H9 (cell line): ENCODE results near the gene RDH14. TPM values are rescaled to one million over a fixed set of nuclear protein-coding genes. Genes with fewer than 3 reads are reported as not detected.

Source experiments
- DNase-seq: peaks from one replicate; pipeline ENCODE4 v3.0.0-alpha.2; 2017
- H2AFZ ChIP-seq: one replicate; pipeline ENCODE4 v1.6.1; 2013; ENCODE audit warnings: mild to moderate bottlenecking, low read length, control low read depth, moderate library complexity
- H2AK5ac ChIP-seq: 2 replicates; pipeline ENCODE4 v1.6.1; 2013; ENCODE audit warnings: low read length, control low read depth, mixed read lengths; ENCODE audit not compliant: insufficient read length
- H2BK120ac ChIP-seq: one replicate; pipeline ENCODE4 v1.6.1; 2013; ENCODE audit warnings: low read depth, mild to moderate bottlenecking, low read length, control low read depth, inconsistent platforms; ENCODE audit not compliant: poor library complexity, severe bottlenecking
- H2BK12ac ChIP-seq: 2 replicates; pipeline ENCODE4 v1.6.1; 2013; ENCODE audit warnings: low read length, control low read depth, mixed read lengths, low read depth; ENCODE audit not compliant: insufficient read length
- H2BK15ac ChIP-seq: 2 replicates; pipeline ENCODE4 v1.6.1; 2013; ENCODE audit warnings: low read depth, low read length, control low read depth
- H2BK20ac ChIP-seq: one replicate; pipeline ENCODE4 v1.6.1; 2013; ENCODE audit warnings: low read depth, mild to moderate bottlenecking, low read length, control low read depth, inconsistent platforms; ENCODE audit not compliant: poor library complexity, severe bottlenecking
- H2BK5ac ChIP-seq: 2 replicates; pipeline ENCODE4 v1.6.1; 2013; ENCODE audit warnings: low read length, control low read depth, mixed read lengths; ENCODE audit not compliant: insufficient read length
- H3K14ac ChIP-seq: 2 replicates; pipeline ENCODE4 v1.6.1; 2013; ENCODE audit warnings: low read length, control low read depth; ENCODE audit not compliant: insufficient read depth
- H3K18ac ChIP-seq: 2 replicates; pipeline ENCODE4 v1.6.1; 2013; ENCODE audit warnings: low read depth, mild to moderate bottlenecking, mixed read lengths, low read length, control low read depth; ENCODE audit not compliant: insufficient read length
- H3K23ac ChIP-seq: 2 replicates; pipeline ENCODE4 v1.6.1; 2013; ENCODE audit warnings: low read length, control low read depth, mixed read lengths, low read depth; ENCODE audit not compliant: insufficient read length
- H3K23me2 ChIP-seq: 2 replicates; pipeline ENCODE4 v1.6.1; 2013; ENCODE audit warnings: low read depth, mild to moderate bottlenecking, mixed read lengths, low read length, control low read depth; ENCODE audit not compliant: insufficient read length, poor library complexity, severe bottlenecking
- H3K27ac ChIP-seq: 2 replicates; pipeline ENCODE4 v1.5.1; 2013; ENCODE audit warnings: low read length, control low read depth, mixed read lengths, low read depth; ENCODE audit not compliant: insufficient read length
- H3K27me3 ChIP-seq: 2 replicates; pipeline ENCODE4 v1.6.1; 2013; ENCODE audit warnings: low read length, control low read depth, inconsistent platforms; ENCODE audit not compliant: insufficient read depth
- H3K4ac ChIP-seq: 2 replicates; pipeline ENCODE4 v1.6.1; 2013; ENCODE audit warnings: low read depth, mild to moderate bottlenecking, control low read depth, inconsistent platforms, low read length, moderate library complexity
- H3K4me1 ChIP-seq: 2 replicates; pipeline ENCODE4 v1.6.1; 2013; ENCODE audit warnings: low read length, control low read depth, inconsistent platforms; ENCODE audit not compliant: insufficient read depth
- H3K4me2 ChIP-seq: 2 replicates; pipeline ENCODE4 v1.6.1; 2013; ENCODE audit warnings: low read length, control low read depth, mixed read lengths; ENCODE audit not compliant: insufficient read length, insufficient read depth
- H3K56ac ChIP-seq: 2 replicates; pipeline ENCODE4 v1.6.1; 2013; ENCODE audit warnings: low read depth, mild to moderate bottlenecking, mixed read lengths, low read length, control low read depth; ENCODE audit not compliant: insufficient read length
- H3K79me1 ChIP-seq: 2 replicates; pipeline ENCODE4 v1.6.1; 2013; ENCODE audit warnings: low read depth, mild to moderate bottlenecking, moderate library complexity, low read length, control low read depth, inconsistent platforms; ENCODE audit not compliant: insufficient read depth, poor library complexity, severe bottlenecking
- H3K79me2 ChIP-seq: 2 replicates; pipeline ENCODE4 v1.6.1; 2013; ENCODE audit warnings: low read length, control low read depth, inconsistent platforms; ENCODE audit not compliant: insufficient read depth
- H3K9ac ChIP-seq: 2 replicates; pipeline ENCODE4 v1.6.1; 2013; ENCODE audit warnings: low read length, control low read depth, mixed read lengths; ENCODE audit not compliant: insufficient read length; ENCODE audit errors: extremely low read depth
- H3K9me3 ChIP-seq: one replicate; pipeline ENCODE4 v1.6.1; 2013; ENCODE audit warnings: low read depth, low read length, inconsistent platforms; ENCODE audit not compliant: control insufficient read depth
- H3T11ph ChIP-seq: one replicate; pipeline ENCODE4 v1.6.1; 2013; ENCODE audit warnings: mild to moderate bottlenecking, low read length, control low read depth, inconsistent platforms
- H4K20me1 ChIP-seq: one replicate; pipeline ENCODE4 v1.6.1; 2013; ENCODE audit not compliant: control insufficient read depth, insufficient read length, insufficient read depth
- H4K5ac ChIP-seq: 2 replicates; pipeline ENCODE4 v1.6.1; 2013; ENCODE audit warnings: low read depth, mild to moderate bottlenecking, mixed read lengths, low read length, control low read depth; ENCODE audit not compliant: insufficient read length
- H4K8ac ChIP-seq: replicated peaks from 2 replicates; pipeline ENCODE4 v1.6.1; 2013; ENCODE audit warnings: low read length, control low read depth, mixed read lengths, low read depth; ENCODE audit not compliant: insufficient read length
- H4K91ac ChIP-seq: 2 replicates; pipeline ENCODE4 v1.6.1; 2013; ENCODE audit warnings: low read depth, mild to moderate bottlenecking, moderate library complexity, mixed read lengths, low read length, control low read depth; ENCODE audit not compliant: insufficient read length
- H3K27ac Mint-ChIP-seq, 3 experiments: 2 replicates in 2 of 3; 3 replicates in 1 of 3; pipeline ENCODE4 v1.8.0; 2020 to 2021; ENCODE audit warnings: mixed read lengths in 3 of 3, mild to moderate bottlenecking in 1 of 3, moderate library complexity in 1 of 3
- H3K27me3 Mint-ChIP-seq: 2 replicates; pipeline ENCODE4 v1.8.0; 2021; ENCODE audit warnings: low read depth, mild to moderate bottlenecking, moderate library complexity, mixed read lengths
- H3K36me3 Mint-ChIP-seq, 3 experiments: 2 replicates in 2 of 3; 3 replicates in 1 of 3; pipeline ENCODE4 v1.8.0; 2020 to 2021; ENCODE audit warnings: low read depth in 3 of 3, mixed read lengths in 3 of 3; ENCODE audit not compliant: insufficient read depth in 1 of 3
- H3K4me1 Mint-ChIP-seq, 2 experiments: 2 replicates each; pipeline ENCODE4 v1.8.0; 2020; ENCODE audit warnings: mixed read lengths in 2 of 2
- H3K4me3 Mint-ChIP-seq, 2 experiments: 2 replicates in 1 of 2; 3 replicates in 1 of 2; pipeline ENCODE4 v1.8.0; 2020 to 2021; ENCODE audit warnings: mild to moderate bottlenecking in 2 of 2, mixed read lengths in 2 of 2, moderate library complexity in 1 of 2
- H3K9me3 Mint-ChIP-seq, 2 experiments: 2 replicates in 1 of 2; 3 replicates in 1 of 2; pipeline ENCODE4 v1.8.0; 2020; ENCODE audit warnings: mild to moderate bottlenecking in 2 of 2, mixed read lengths in 2 of 2, moderate library complexity in 1 of 2
- CTCF ChIP-seq: fragments of 200-600 bp; sonication (generic); conservative IDR thresholded peaks from 3 replicates; pipeline ENCODE4 v1.8.0; 2021; ENCODE audit warnings: antibody characterized with exemption, mild to moderate bottlenecking
- WGBS: extraction: QIAGEN DNeasy Blood & Tissue Kit; methylation state at CpG from one replicate; pipeline ENCODE4 v1.1.7; 2013; ENCODE audit warnings: missing lambda C conversion rate, low lambda C conversion rate, mixed read lengths; ENCODE audit not compliant: insufficient read length; ENCODE audit errors: extremely low coverage; 5-methylcytosine and 5-hydroxymethylcytosine counted together
- total RNA-seq: library from RNA; stranded (reverse); gene quantifications from 2 replicates; pipeline ENCODE4 v1.2.1, GENCODE V29; 2021

RDH14 gene
- total RNA-seq, 1 experiment from 2014 or later, result 25.5 TPM

GRCh38 chr2:18560797-18561085 lies 288 bp upstream of the RDH14 start:
- Histone ChIP-seq H4K20me1 (no peaks in the 10 kb centered on the region), H2BK5ac (no peak overlapping the region), H3K4me2 (peak overlapping the region; percentile 69), H3K9me3 (no peaks in the 10 kb centered on the region), H3K4ac (no peak overlapping the region), H3K23me2 (peaks cover 7% of the 10 kb centered on the region), H3K27me3 (no peaks in the 10 kb centered on the region), H2BK12ac (no peak overlapping the region), H3K56ac (no peak overlapping the region), H3K9ac (peak overlapping the region; percentile 62), H3K79me2 (peaks cover 4% of the 10 kb centered on the region; the same call in 1 of the 2 replicates), H2BK120ac (no peak overlapping the region), H3K14ac (no peak overlapping the region), H2AFZ (no peak overlapping the region), H2BK20ac (no peak overlapping the region), H2BK15ac (no peak overlapping the region), H4K91ac (no peak overlapping the region), H3K23ac (no peak overlapping the region), H3T11ph (no peak overlapping the region), H3K18ac (peak overlapping the region; percentile 43), H2AK5ac (no peak overlapping the region), H3K27ac (no peak overlapping the region), H4K8ac (no peak overlapping the region), H3K4me1 (peaks cover 4% of the 10 kb centered on the region; the same call in 1 of the 2 replicates), H3K79me1 (peaks cover 4% of the 10 kb centered on the region), H4K5ac (no peak overlapping the region)
- DNase-seq, result no peak
- H3K4me3 Mint-ChIP-seq, result peak overlapping the region; percentile 86 to 91
- peak overlapping the region in 2 of 3 experiments; percentile 63 to 83; a peak in 4 of 7 replicates for H3K27ac Mint-ChIP-seq
- peaks cover 0 to 1% (median under 1%) of the 10 kb centered on the region in 3 experiments; a peak in 4 of 7 replicates for H3K36me3 Mint-ChIP-seq
- TF ChIP-seq CTCF, result no peak
- H3K27me3 Mint-ChIP-seq, result peaks cover 1% of the 10 kb centered on the region; the same call in 1 of the 2 replicates
- peaks cover 22 to 23% of the 10 kb centered on the region in 2 experiments for H3K4me1 Mint-ChIP-seq
- no peaks in the 10 kb centered on the region for H3K9me3 Mint-ChIP-seq
- no CpG with 5 or more reads among the region's 3 CpGs for WGBS
